HG03108 (cell line): Measurements from ENCODE around the gene CD99L2.

Source experiments
- ATAC-seq: cut with Tn5 transposase; IDR thresholded peaks from one replicate; pipeline ENCODE4 v1.9.1; 2021; ENCODE audit warnings: moderate library complexity; ENCODE audit not compliant: unreplicated experiment

Gene CD99L2

GRCh38 chrX:150898343-150899190 is at the start of gene CD99L2:
TSS of gene CD99L2 (minus strand) at chrX:150898668. CDS start at chrX:150898588, 80 bp downstream.
- peak; percentile 93 for ATAC-seq

DNA sequence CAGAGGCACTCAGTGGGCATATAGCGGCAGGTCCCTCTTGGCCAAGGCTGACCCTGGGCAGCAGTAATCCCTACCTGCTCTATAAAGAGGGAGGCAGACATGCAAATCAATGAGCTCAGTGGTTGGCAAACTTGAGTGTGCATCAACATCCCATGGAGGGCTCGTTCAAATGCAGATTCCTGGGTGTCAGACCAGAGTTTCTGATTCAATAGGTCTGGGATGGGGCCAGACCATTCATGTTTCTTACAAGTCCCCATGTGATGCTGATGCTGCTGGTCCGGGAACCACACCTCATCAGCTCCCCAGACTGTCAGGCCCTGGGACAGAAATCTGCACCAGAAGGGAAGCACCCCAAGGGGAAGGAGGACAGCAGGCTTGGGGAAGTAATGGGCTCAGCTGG is 45.8 kb upstream of the CD99L2 start:
- ATAC-seq: no peak

DNA sequence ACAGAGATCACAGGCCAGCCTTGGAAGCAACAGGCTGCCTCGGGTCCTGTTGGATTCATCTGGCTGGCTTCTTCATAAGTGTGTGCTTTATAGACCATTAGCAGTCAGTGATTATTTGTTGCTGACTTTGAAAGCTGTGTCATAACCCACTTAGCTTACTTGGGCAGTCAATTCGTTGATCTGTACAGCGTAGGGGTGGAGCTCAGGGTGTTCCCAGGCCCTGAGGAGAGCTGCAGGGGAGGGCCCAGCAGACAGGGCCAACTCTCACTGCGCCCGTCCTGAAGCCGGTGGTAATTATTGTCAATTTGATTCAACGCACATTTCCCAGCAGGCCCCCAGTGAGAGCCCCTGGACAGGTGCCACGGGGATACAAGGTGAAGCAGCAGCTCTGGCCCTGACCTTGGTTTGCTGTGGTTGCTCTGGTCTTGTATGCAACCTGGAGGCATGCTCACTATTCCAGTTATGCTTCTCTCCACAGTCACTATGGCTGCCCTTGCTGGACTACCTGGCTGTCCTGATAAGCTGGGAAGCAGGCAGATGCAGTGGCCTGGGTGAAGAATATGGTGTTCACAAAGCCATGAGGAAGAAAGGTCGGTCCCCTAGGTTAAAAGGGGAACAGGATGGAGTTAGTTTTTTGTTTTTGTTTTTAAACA is 44.6 kb upstream of the CD99L2 start:
- no peak for ATAC-seq

- no peak for ATAC-seq
Observed at GRCh38 chrX:150941580-150941979, 43.1 kb upstream of the CD99L2 start.

- ATAC-seq: no peak
Observed at GRCh38 chrX:150940844-150941495, 42.5 kb upstream of the CD99L2 start.

GRCh38 chrX:150936556-150936955 is 38.1 kb upstream of the CD99L2 start:
- no peak for ATAC-seq

GRCh38 chrX:150935467-150935866 is 37.0 kb upstream of the CD99L2 start:
- ATAC-seq: no peak

GRCh38 chrX:150934453-150934852 is 36.0 kb upstream of the CD99L2 start:
- no peak for ATAC-seq

DNA sequence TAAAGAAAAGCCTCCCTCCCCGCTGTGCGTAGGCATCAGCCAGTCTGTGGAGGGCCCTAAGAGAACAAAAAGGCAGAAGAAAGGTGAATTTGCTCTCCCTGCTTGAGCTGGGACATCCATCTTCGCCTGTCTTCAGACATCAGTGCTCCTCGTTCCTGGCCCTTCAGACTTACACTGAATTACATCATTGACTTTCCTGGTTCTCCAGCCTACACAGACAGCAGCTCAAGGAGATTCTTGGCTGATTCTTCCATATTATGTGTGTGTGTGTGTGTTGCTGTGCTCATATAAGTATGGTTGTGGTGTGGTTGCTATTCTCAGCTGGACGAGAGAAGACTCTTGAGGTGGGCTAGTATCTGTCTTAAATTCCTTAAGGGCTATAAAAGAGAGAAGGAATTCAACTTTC is 35.5 kb upstream of the CD99L2 start:
- no peak for ATAC-seq

DNA sequence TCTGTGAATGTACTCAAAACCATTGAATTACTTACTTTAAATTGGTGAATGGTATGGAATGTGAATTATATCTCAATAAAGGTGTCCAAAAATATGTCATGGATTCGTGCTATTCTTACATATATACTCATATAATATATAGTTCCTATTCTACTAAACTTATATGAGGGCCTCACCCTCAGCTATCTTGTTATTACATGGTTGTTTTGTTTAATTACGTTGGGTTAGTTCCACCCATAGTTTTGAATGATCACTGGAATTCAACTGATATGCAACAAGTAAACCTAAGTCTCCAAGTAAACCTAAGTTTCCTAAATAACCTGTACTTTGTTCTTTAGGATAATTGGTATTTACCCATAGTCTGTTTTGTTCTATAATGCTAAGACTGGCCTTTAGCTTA is 30.6 kb upstream of the CD99L2 start:
- ATAC-seq: no peak

DNA sequence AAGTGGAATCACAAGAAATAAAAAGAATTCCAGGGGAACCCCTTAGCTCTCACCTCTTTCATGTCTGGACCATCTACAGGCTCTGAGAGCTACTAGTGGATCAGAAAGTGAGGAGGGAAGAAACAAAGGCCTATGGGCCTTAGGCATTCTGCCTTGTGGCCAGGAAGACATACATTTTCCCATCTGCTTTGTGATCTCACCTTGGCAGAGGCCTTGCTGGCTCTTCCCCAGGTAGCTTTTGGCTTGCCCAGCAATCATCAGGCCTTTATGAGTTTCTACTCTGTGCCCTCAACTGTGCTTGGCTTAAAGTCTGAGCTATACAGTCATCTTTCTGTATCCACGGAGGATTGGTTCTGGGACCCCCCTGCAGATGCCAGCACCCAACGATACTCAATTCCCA is 28.3 kb upstream of the CD99L2 start:
- no peak for ATAC-seq

DNA sequence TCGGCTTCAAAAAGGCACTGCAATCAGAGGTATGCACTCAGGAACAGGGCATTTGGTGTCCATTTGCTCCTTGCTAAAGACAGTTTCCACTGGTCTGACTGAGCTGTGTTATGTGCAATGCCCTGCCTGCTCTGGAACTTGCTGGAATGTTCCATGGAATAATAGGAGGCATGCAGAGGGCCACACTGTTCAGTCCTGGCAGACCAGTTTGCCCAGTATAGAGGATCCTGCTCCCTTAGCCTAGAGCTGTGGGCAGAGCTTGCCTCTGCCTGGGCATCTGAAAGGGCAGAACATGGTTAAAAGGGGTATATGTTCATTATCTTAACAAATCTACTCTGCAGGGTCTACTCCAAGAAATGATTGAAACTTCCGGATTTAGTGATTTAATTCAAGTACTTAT is 27.8 kb upstream of the CD99L2 start:
- no peak for ATAC-seq

DNA sequence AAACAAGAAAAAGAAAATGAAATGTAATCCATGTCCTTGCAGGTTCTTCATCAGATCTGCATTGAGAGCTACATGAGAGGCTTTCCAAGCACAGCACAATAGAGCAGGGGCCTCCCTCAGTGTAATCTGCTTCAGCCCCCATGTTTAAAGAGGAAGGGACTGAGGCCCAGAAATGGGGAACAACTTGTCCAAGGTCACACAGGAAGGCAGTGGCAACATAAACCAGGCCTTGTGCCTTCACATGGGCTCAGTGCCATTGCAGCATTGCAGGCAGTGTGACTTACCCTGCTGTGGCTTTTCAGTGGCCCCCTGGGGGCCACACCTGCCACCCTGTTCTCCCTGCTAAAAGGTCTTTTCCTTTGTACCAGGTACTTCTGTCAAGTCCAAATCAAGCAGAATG is 20.9 kb upstream of the CD99L2 start:
- no peak for ATAC-seq

- ATAC-seq: no peak
Observed at GRCh38 chrX:150913511-150913910, 15.0 kb upstream of the CD99L2 start.

DNA sequence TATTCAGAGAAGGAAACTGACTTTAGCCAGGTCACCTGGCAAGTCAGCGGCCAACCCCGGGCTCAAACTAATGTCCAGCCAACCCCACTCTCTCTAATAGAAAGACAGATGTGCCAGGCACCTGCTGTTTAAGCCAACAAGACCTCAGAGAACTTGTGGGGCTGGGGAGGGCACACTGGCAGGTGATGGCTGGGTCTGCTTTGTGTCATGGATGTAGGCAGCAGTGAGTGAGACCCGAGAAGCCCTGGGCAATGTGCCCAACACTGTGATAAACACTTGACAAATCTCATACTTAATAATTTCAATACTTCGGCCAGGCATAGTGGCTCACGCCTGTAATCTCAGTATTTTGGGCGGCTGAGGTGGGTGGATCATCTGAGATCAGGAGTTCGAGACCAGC is 9.0 kb upstream of the CD99L2 start:
- ATAC-seq: no peak

DNA sequence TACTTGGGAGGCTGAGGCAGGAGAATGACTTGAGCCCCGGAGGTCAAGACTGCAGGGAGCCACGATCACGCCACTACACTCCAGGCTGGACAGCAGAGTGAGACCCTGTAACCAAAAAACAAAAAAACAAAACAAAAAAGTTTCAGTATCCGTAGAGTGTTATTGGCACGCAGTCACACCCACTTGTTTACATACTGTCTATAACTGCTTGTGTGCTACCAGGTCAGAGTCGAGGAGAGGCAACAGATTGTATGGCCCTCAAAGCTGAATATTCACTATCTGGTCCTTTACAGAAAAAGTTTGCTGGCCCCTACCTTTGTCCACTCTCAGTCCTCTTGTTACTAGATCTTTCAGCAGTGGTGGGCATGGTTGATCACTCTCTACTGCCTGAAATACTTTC is 8.2 kb upstream of the CD99L2 start:
- ATAC-seq: no peak

- ATAC-seq: no peak
Observed at GRCh38 chrX:150905293-150905692, 6.8 kb upstream of the CD99L2 start.

- ATAC-seq: no peak
Observed at GRCh38 chrX:150903110-150903508, 4.6 kb upstream of the CD99L2 start.

- ATAC-seq: no peak
Observed at GRCh38 chrX:150902434-150903109, 4.1 kb upstream of the CD99L2 start.

DNA sequence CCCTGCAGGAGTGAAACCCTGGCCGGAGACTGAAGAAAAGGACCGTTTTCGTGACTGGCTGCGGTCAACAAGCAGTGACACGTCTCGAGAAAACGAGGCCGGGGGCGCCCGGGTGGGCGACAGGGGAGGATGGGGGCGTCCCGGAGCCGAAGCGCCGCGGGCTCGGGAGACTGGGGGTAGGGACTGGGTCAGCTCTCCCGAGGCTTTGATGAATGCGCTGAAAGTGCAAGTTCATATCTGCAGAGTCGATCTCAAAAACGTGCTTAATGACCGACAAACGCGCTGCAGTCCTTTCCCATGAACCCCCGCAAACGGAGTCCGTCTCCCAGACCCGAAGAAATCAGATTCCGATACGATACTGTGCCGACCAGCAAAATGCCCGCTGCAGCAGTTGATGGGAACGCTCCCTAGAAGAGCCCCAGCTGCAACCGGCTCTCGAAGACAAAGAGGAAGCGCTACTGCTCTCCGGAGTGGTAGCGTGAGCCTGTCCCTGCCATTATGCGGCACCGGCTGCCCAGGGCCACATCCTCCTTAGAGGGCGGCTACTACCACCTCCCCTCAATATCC is 806 bp upstream of the CD99L2 start:
- peak; percentile 36 for ATAC-seq
